Hepatocyte (in vitro differentiated cells): ENCODE measurements around the gene RBM23.

ENCODE experiments used
- EZH2 ChIP-seq: fragments of 200-600 bp; sonication (generic); IDR thresholded peaks from 2 replicates; pipeline ENCODE4 v1.6.1; 2016; ENCODE audit warnings: antibody characterized with exemption, mild to moderate bottlenecking, borderline replicate concordance
- EZH2phosphoT487 ChIP-seq: fragments of 200-600 bp; sonication (generic); IDR thresholded peaks from one replicate; pipeline ENCODE4 v1.6.1; 2018; ENCODE audit warnings: antibody characterized with exemption, mild to moderate bottlenecking, low read depth, moderate library complexity; ENCODE audit not compliant: unreplicated experiment, severe bottlenecking
- TF ChIP-seq, protein P1 (sequence below): fragments of 200-600 bp; sonication (generic); IDR thresholded peaks from 2 replicates; pipeline ENCODE4 v1.5.1; 2016; ENCODE audit warnings: antibody characterized with exemption, mild to moderate bottlenecking; ENCODE audit not compliant: poor library complexity

DNA sequence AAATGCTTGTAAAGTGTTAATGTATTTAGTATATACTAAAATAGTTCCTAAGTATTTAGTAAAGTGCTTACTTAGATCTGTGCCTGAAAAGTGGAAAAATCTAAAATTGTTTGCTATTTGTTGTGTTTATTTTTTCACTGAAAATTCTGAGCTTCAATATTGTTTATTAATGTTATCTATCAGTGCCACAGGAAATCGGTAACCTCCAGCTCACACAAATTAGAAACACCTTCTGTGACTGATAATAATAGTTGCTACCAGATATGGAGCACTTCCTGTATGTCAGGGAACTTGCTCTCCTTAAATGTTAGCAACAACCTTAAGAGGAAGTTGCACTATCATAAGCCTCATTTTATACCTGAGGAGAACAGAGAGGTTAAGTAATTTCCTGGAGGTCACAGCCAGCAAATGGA is 48.1 kb downstream of the RBM23 start:
- TF ChIP-seq, protein P1, sequence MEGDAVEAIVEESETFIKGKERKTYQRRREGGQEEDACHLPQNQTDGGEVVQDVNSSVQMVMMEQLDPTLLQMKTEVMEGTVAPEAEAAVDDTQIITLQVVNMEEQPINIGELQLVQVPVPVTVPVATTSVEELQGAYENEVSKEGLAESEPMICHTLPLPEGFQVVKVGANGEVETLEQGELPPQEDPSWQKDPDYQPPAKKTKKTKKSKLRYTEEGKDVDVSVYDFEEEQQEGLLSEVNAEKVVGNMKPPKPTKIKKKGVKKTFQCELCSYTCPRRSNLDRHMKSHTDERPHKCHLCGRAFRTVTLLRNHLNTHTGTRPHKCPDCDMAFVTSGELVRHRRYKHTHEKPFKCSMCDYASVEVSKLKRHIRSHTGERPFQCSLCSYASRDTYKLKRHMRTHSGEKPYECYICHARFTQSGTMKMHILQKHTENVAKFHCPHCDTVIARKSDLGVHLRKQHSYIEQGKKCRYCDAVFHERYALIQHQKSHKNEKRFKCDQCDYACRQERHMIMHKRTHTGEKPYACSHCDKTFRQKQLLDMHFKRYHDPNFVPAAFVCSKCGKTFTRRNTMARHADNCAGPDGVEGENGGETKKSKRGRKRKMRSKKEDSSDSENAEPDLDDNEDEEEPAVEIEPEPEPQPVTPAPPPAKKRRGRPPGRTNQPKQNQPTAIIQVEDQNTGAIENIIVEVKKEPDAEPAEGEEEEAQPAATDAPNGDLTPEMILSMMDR, result no peak
- TF ChIP-seq EZH2, result no peak
- no peak for TF ChIP-seq EZH2phosphoT487
